ENCODE results near the gene ULBP2.
"Not testable (repeated sequence)": the region's sequence is repeated elsewhere in the genome, so short reads cannot be mapped to it uniquely, and the experiment has no call there.

ULBP2 gene

DNA sequence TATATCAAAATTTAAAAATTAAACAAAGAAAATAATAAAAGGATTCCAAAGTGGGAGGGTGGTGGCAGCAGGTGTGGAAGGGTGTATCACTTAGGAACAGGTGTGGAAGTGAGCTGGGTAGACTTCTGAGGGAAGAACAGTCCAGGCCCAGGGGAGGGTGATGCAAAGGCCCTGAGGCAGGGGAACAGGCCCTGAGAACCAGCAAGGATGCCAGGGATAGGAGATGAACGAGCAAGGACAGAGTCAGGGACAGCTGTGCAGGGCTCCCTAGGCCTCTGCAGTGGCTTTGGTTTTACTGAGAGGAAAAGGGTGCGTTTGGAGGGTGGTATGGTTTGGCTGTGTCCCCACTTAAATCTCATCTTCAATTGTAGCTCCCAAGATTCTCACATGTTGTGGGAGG, 34.5 kb upstream of the ULBP2 start:
- no peak for DNase-seq
- intact Hi-C loops (cut with DNase I): no loop called here

DNA sequence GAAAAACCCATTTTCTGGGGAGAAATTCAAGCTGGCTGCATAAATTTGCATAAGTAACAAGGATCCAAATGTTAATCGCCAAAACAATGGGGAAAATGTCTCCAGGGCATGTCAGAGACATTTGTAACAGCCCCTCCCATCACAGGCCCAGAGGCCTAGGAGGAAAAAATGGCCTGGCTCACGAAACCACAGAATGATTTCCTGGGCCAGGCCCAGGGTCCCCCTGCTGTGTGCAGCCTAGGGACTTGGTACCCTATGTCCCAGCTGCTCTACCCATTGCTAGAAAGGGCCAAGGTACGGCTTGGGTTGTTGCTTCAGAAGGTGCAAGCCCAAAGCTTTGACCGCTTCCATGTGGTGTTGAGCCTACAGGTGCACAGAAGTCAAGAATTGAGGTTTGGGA, 33.3 kb upstream of the ULBP2 start:
- intact Hi-C loops (cut with DNase I): not testable (repeated sequence)
- DNase-seq: peak in 1 of 10 donors; percentile 27

DNA sequence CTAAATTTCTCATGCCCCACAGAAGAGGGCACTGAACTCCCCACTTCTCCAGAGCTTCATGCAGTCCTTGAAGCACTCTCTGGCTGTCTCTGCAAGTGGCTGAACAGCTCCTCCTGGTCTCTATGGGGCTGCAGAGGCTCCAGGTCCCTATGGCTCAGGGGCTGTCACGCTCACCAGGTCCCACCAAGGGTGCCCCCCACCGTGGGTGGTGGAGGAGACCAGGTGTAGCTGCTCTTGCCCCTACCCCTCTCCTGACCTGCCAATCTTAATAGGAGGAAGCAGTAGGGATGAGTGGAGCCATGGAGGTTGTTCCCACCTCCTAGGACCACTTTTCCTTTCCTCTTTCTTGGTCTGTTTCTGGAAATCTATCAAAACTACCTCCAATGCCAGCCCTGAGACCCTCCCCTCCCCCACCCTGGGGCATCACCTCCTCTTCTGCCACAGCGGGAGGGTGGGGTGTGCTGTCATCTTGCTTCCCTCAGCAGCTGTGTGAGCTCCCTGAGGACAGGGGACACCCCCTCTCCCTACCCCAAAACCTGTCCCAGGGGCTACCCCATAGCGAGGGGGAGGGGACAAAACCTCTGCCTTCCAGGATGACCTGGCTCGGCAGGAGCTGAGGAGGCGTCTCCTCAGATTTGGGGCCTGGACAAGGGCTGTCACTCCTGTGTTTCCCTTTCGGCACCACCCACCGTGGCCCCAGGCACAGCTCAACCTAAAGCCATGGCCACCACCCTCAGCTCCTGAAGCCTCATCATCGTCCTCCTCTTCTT, 31.9 kb upstream of the ULBP2 start:
- intact Hi-C loops (cut with DNase I): no loop called here
- DNase-seq: no peak

- peak in 1 of 10 donors; percentile 79 for DNase-seq
- intact Hi-C loops (cut with DNase I): no loop called here
Measured at GRCh38 chr6:149910721-149911151, 31.1 kb upstream of the ULBP2 start.

GRCh38 chr6:149912680-149913079, 29.1 kb upstream of the ULBP2 start:
- intact Hi-C loops (cut with DNase I); DNase-seq: not testable (repeated sequence)

DNA sequence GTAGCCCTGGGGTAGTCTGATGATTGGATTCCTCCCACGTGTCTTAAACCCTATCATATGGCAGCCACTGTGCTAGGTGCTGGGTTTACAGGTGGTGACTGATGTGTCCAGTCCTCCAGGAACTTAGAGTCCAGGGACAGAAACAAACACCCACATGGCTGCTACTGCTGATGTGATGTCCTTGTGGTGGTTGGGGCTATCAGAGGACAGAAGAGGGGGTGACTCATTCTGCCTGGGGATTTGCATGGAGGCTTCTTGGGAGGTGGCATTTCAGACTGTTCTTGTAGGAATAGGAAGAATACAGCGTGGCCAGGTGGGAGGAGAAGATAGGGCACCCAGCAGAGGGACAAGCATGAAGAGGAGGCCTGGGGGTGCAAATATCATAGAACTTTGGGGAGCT, 28.7 kb upstream of the ULBP2 start:
- intact Hi-C loops (cut with DNase I): no loop called here
- no peak for DNase-seq

- no peak for DNase-seq
- intact Hi-C loops (cut with DNase I): no loop called here
Measured at GRCh38 chr6:149913540-149914240, 28.1 kb upstream of the ULBP2 start.

GRCh38 chr6:149915970-149916865, 25.6 kb upstream of the ULBP2 start:
- intact Hi-C loops (cut with DNase I): no loop called here
- DNase-seq: no peak

DNA sequence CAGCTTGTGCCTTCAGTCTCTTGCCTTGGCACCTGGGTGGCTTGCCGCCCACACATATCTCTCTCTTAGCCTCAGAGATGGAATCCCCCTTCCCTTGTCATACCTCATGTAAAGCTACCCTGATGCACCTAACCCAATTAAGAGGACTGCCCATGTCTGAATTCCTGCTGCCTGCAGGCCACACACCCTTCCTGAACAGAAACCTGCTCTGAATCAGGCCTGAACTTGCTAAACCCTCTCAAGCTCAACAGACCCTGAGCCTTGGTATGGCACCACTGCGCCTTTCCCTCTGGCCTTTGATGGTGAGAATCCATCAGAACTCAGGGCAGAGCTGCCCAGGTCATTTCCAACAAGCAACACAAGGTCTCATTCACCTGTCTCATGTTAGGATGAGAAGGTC, 24.1 kb upstream of the ULBP2 start:
- intact Hi-C loops (cut with DNase I): no loop called here
- no peak for DNase-seq

GRCh38 chr6:149918151-149918905, 23.5 kb upstream of the ULBP2 start:
- intact Hi-C loops (cut with DNase I): no loop called here
- DNase-seq: no peak

DNA sequence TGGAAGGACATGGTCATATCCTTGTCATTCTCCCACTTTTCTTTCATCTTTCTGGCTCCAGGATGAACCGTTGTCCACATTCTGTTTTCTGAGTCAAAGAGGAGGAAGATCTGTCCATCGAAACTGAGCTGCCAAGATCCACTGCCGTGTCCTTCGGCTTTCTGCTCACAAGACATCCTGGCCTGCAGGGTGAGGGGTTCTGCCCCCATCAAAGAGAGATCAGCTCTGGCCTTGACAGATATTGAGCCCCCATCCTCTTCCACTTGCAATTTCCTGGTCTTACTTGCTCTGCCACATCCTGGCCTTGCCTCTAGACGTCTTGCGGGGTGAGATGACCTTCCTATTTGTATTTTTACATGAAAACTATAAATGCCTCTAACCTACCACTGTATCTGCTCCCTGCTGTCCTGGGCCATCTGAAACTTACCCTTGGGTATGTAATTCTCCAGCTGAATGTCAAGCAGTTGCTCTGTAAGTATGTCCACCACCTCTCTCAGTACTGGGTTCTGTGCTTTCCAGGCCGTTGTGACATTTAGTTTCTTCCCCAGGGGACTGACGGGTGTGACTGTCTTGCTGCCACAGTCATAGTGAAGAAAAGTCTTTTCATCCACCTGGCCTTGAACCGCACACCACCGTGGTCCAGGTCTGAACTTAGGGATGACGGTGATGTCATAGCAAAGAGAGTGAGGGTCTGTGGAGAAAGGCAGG, 22.5 kb upstream of the ULBP2 start:
- DNase-seq; intact Hi-C loops (cut with DNase I): not testable (repeated sequence)

DNA sequence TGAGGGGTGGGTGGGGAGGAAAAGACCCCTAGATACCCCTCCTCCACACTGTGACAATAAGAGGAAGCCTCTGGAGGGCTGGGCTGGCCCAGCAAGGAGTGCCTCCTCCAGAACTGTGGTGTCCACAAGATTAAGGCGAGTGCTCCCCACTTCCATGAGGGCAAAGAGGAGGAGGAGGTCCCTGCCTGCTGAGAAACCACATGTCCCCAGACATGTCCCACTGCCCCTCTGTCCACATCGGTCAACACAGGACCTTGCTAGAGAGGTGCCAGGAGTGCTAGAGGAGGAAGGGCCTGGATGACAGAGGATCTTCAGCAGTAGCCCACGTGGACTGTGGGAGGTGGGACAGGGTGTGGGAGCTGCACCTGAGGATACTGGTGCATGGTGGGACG, 22.0 kb upstream of the ULBP2 start:
- intact Hi-C loops (cut with DNase I): loop anchor here (5.0 kb wide), 1 partner anchor 353 kb away; the partner anchor contains the start of gene GINM1
- no peak for DNase-seq

DNA sequence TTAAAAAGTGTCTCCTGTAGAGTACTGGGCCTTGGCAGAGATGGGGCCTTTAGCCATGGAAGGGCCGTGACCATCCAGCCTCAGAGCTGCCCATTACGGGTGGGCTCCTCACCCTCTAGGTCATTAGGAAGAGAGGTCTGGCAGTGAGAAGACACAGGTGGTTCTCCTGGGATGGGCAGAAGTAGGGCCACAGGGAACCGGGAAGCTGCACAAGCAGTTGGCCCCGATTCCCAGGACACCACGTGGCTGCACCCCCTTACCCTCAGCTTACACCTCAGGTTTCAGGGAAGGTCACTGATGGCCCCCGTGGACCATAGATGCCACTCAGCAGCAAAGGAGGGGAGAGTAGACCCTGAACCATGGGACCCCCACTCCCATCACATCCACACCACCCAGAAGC, 20.5 kb upstream of the ULBP2 start:
- intact Hi-C loops (cut with DNase I): loop anchor here (5.0 kb wide), 1 partner anchor 354 kb away; the partner anchor contains the start of gene GINM1
- DNase-seq: no peak

DNA sequence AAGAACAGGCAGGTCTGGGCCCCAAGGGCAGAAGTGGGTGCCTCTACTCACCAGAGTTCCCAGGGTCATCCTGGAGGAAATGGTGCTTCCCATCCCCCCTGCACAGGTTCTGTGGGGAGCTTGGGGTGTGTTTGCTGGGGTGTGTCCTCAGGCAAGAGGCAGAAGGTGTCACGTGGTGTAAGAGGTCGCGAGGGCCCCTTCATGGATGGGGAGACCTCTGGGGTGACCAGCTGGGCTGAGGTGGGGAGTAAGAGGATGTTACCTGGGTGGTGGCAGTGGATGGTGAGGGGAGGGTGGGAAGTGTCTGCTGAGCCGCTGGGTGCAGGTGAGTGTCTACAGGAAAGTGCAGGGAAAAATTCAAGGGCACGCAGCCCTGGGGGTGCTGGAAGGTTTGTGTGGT, 19.7 kb upstream of the ULBP2 start:
- DNase-seq: not testable (repeated sequence)
- intact Hi-C loops (cut with DNase I): loop anchor here (2.0 to 5.0 kb wide), 2 partner anchors 57 to 355 kb away; partner anchors contain the start of genes GINM1 and LRP11

DNA sequence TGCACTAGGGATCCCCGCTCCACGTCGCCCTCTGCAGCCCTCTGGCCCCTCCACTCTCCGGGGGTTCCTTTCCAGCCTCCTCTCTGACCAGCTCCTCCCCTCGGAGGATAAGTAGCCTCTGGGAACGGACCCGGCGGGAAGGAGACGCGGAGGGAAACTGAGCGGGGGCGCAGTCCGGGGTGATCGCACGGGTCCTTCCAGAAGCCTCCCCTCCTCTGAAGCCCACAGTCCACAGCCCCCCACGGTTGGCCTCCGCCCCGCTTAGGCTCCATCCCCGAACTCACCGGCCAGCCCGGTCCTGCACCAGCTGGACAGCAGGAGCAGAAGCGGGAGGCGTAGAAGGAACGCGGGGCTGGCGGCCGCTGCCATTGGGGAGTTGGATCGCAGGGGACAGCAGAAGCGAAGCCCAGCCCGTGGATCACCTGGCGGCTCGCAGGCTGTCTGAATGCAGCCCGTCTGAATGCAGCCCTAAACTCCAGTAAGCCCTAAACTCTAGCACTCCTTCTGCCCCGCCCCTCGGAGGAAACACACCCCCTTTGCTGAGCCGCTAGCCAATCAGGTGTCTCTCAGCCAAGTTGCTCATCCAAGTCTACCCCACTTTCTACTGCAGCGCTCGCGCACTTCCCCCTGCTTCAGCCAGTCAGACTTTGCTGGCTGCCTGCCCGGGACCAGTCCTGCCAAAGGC, 19.0 kb upstream of the ULBP2 start, which contains the start of gene RAET1G:
TSS of gene RAET1G (minus strand) at position 480 of the 685 bp plus-strand sequence. CDS start at position 369, 111 bp downstream.
- intact Hi-C loops (cut with DNase I): loop anchor here (2.0 to 5.0 kb wide), 2 partner anchors 58 to 355 kb away; partner anchors contain the start of genes GINM1 and LRP11
- peak; percentile 58 to 96 (median 74) for DNase-seq

DNA sequence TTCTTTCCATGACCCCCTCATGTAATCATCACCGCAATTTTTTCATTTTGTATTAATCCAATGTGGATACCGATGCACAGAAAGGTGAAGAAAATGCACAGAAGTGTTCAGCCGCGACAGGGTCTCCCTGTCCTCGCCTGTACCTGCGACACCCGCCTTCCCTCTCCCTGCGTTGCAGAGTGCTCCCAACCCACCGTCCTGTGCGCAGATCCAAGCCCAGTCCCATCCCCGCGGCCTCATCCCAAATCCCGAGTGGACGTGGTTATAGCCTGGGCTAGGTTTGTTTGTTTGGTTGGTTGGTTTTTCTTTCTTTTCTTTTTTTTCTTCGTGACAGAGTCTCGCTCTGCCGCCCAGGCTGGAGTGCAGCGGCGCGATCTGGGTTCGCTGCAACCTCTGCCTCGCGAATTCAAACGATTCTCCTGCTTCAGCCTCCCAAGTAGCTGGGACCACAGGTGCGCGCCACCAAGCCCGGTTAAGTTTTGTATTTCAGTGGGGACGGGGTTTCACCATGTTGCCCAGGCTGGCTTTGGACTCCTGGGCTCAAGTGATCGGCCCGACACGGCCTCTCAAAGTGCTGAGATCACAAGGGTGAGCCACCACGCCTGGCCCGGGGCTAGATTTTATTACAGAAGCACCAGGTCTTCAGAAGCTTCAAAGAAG, 18.4 kb upstream of the ULBP2 start:
- intact Hi-C loops (cut with DNase I): loop anchor here (2.0 to 5.0 kb wide), 2 partner anchors 59 to 356 kb away; partner anchors contain the start of genes GINM1 and LRP11
- peak in 1 of 10 donors; percentile 75 for DNase-seq

DNA sequence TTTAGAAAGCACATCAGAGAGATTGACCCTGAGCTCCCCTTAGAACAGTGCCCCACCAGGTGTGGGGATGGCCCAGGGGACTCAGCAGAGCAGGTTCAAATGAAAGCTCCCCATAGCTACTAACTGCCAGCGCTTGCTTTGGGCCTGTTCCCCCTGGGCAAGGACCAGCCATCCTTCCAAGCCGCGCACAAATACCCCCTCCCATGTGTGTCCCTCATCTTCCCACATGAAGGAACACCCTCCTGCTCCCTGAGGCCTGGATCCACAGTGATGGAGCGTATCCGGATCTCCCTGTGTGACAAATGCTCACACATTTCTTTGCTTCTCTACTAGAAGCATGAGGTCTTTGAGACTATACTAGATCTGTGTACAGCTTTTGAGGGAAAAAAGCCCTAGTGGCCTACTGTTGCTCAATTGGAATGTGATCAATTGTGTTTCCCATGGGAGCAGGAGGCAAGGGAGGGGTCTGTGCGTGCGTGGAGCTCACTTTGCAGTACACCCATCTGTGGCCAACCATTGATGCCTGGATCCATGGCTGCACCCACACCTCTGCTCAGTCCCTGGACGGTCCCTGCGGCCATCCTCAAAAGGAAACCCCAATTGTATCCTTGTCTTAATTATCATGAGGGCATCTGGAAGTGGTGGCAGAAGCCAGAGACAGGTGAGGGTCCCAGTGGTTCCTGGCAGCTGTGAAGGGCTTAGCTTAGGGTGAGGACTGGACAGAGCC, 17.4 kb upstream of the ULBP2 start:
- intact Hi-C loops (cut with DNase I): loop anchor here (5.0 kb wide), 1 partner anchor 357 kb away; the partner anchor contains the start of gene GINM1
- DNase-seq: no peak

All from posterior cingulate gyrus (tissue), 11 donors.